Liver (tissue), 9 donors: ENCODE data around the gene MKNK1. TPM values are rescaled to one million over a fixed set of nuclear protein-coding genes. Genes with fewer than 3 reads are reported as not detected.

ENCODE experiments used
- DNase-seq: peaks from one replicate; pipeline ENCODE4 v3.0.0-alpha.2; 2017; ENCODE audit warnings: low spot score
- H3K27ac ChIP-seq, 2 donors: one replicate each; pipeline ENCODE4 v1.7.0; 2013; ENCODE audit warnings: inconsistent platforms in 2 of 2, low read length in 2 of 2, control low read depth in 1 of 2, low read depth in 1 of 2, mild to moderate bottlenecking in 1 of 2
- H3K27me3 ChIP-seq, 4 donors: one replicate each; pipeline versions ENCODE4 v1.6.1 to v1.7.0; 2013; ENCODE audit warnings: low read length in 3 of 4, inconsistent platforms in 1 of 4, mild to moderate bottlenecking in 1 of 4, moderate library complexity in 1 of 4; ENCODE audit not compliant: control insufficient read depth in 4 of 4, insufficient read depth in 4 of 4
- H3K36me3 ChIP-seq, 4 donors: one replicate each; pipeline versions ENCODE4 v1.6.1 to v1.7.0; 2013; ENCODE audit warnings: low read length in 3 of 4, mild to moderate bottlenecking in 3 of 4, low read depth in 1 of 4, moderate library complexity in 1 of 4; ENCODE audit not compliant: control insufficient read depth in 4 of 4, insufficient read depth in 3 of 4
- H3K4me1 ChIP-seq, 4 donors: one replicate each; pipeline versions ENCODE4 v1.6.1 to v1.7.0; 2013; ENCODE audit warnings: low read length in 3 of 4, mild to moderate bottlenecking in 3 of 4, moderate library complexity in 1 of 4; ENCODE audit not compliant: control insufficient read depth in 4 of 4, insufficient read depth in 4 of 4
- H3K4me3 ChIP-seq, 3 donors: one replicate each; pipeline versions ENCODE4 v1.6.1 to v1.7.0; 2013; ENCODE audit warnings: low read length in 3 of 3, control low read depth in 1 of 3, low read depth in 1 of 3, mild to moderate bottlenecking in 1 of 3
- H3K9ac ChIP-seq, 2 donors: one replicate each; pipeline ENCODE4 v1.7.0; 2013; ENCODE audit warnings: low read length in 2 of 2, mild to moderate bottlenecking in 2 of 2, moderate library complexity in 2 of 2, control low read depth in 1 of 2, low read depth in 1 of 2
- H3K9me3 ChIP-seq, 4 donors: one replicate each; pipeline versions ENCODE4 v1.6.1 to v1.7.0; 2013; ENCODE audit warnings: low read length in 3 of 4; ENCODE audit not compliant: control insufficient read depth in 4 of 4
- ATF3 ChIP-seq: IDR thresholded peaks from 2 replicates; pipeline ENCODE4 v1.6.1; 2016; ENCODE audit warnings: antibody characterized with exemption
- CTCF ChIP-seq: fragments of 150-350 bp; IDR thresholded peaks from 2 replicates; pipeline ENCODE4 v1.5.1; 2017; ENCODE audit warnings: improper control_type of control experiment, low read depth, low read length; ENCODE audit not compliant: missing input control
- FOXA1 ChIP-seq: IDR thresholded peaks from 2 replicates; pipeline ENCODE4 v1.6.1; 2016; ENCODE audit warnings: antibody characterized with exemption
- GABPA ChIP-seq, 2 donors: IDR thresholded peaks in 1 of 2; conservative IDR thresholded peaks in 1 of 2; 2 replicates each; pipeline ENCODE4 v1.6.1; 2016; ENCODE audit warnings: antibody characterized with exemption in 2 of 2, mild to moderate bottlenecking in 1 of 2, moderate library complexity in 1 of 2
- HNF4G ChIP-seq: IDR thresholded peaks from 2 replicates; pipeline ENCODE4 v1.6.1; 2016; ENCODE audit warnings: antibody characterized with exemption
- MAX ChIP-seq: IDR thresholded peaks from 2 replicates; pipeline ENCODE4 v1.6.1; 2016; ENCODE audit warnings: antibody characterized with exemption
- NR2F2 ChIP-seq: IDR thresholded peaks from 2 replicates; pipeline ENCODE4 v1.6.1; 2016; ENCODE audit warnings: antibody characterized with exemption
- RAD21 ChIP-seq, 2 donors: IDR thresholded peaks; 2 replicates each; pipeline ENCODE4 v1.6.1; 2016; ENCODE audit warnings: antibody characterized with exemption in 2 of 2, mild to moderate bottlenecking in 2 of 2
- TAF1 ChIP-seq: conservative IDR thresholded peaks from 2 replicates; pipeline ENCODE4 v1.6.1; 2016; ENCODE audit warnings: antibody characterized with exemption, mild to moderate bottlenecking
- ZBTB33 ChIP-seq: IDR thresholded peaks from 2 replicates; pipeline ENCODE4 v1.6.1; 2016; ENCODE audit warnings: antibody characterized with exemption
- WGBS: extraction: QIAGEN DNeasy Blood & Tissue Kit; methylation state at CpG from one replicate; pipeline ENCODE4 v1.1.7; 2013; 5-methylcytosine and 5-hydroxymethylcytosine counted together
- polyA plus RNA-seq, 2 donors: library from polyadenylated mRNA; stranded (reverse) in 1 of 2; unstranded in 1 of 2; fragments of 200-250 nt in 1 of 2; fragments of >200 nt in 1 of 2; fragmentation: Nextera tagmentation in 1 of 2; extraction: Ambion mirVana in 1 of 2; gene quantifications; one replicate each; pipeline versions ENCODE4 v1.2.1 to v1.2.3, GENCODE V29; 2013 to 2015
- total RNA-seq, 2 donors: library from RNA; depleted of rRNA; stranded (reverse); fragments of >200 nt; gene quantifications; one replicate each; pipeline ENCODE4 v1.2.3, GENCODE V29; 2014
- donor health status: healthy.
- donor health status: healthy.
- donor health status: healthy.
- donor health status: healthy.
- donor health status: healthy.

MKNK1 gene
- total and polyA plus RNA-seq, 4 donors, result 10.2 to 30.8 (median 18.3) TPM

GRCh38 chr1:46650491-46650890 is 46.4 kb upstream of the MKNK1 start:
- Histone ChIP-seq H3K36me3 (peaks cover 0 to 30% (median 26%) of the 10 kb centered on the region in 4 donors), H3K4me1 (no peaks in the 10 kb centered on the region), H3K9ac (no peak overlapping the region), H3K27me3 (no peaks in the 10 kb centered on the region), H3K4me3 (no peak overlapping the region), H3K27ac (no peak overlapping the region), H3K9me3 (no peaks in the 10 kb centered on the region)
- WGBS, result 98% methylated on average over 3 of the region's 3 CpGs
- no peak for DNase-seq
- TF ChIP-seq TAF1 (no peak), CTCF (no peak), RAD21 (IDR thresholded peaks at IDR 0.05) (no peak)

DNA sequence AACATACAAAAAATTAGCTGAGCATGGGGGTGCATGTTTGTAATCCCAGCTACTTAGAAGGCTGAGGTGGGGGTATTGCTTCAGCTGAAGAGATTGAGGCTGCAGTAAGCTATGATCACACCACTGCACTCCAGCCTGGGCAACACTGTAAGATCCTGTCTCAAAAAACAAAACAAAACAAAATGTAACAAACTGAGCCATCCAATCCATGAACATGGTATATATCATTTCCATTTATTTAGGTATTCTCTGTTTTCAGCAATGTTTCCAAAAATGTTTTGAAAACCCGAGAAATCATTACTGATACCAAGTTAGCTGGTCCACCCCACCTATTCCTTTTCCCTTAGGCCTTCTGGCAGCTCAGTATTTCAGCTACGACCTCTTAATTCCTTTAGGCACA is 45.7 kb upstream of the MKNK1 start:
- no peaks in the 10 kb centered on the region for H3K27me3 ChIP-seq
- no peaks in the 10 kb centered on the region for H3K4me1 ChIP-seq
- no peak overlapping the region for H3K9ac ChIP-seq
- H3K36me3 ChIP-seq, result peaks cover 0 to 26% (median 22%) of the 10 kb centered on the region in 4 donors
- 100% methylated on average over 2 of the region's 2 CpGs for WGBS
- no peak overlapping the region for H3K4me3 ChIP-seq
- DNase-seq, result no peak
- H3K27ac ChIP-seq, result no peak overlapping the region
- no peaks in the 10 kb centered on the region for H3K9me3 ChIP-seq
- TF ChIP-seq HNF4G (no peak), RAD21 (IDR thresholded peaks at IDR 0.05) (no peak), ZBTB33 (no peak)

DNA sequence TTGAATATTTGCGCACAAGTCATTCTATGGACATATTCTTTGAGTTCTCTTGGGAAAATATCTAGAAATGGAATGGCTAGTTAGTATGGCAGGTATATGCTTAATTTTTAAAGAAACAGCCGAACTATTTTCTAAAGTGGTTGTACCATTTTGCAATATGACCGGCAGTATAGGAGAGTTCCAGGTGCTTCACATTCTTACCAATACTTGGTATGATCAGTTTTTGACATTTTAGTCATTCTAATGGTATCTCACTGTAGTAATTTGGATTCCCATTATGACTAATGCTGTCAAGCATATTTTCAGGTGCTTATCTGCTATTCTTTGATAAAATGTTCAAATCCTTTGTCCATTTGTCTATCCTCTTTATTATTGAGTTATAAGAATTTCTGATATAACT is 43.5 kb upstream of the MKNK1 start:
- H3K4me1 ChIP-seq, result peaks cover 0 to 7% (median 0%) of the 10 kb centered on the region in 4 donors
- no peak overlapping the region for H3K4me3 ChIP-seq
- H3K36me3 ChIP-seq, result peaks cover 0 to 19% (median 11%) of the 10 kb centered on the region in 4 donors
- WGBS, result 97% methylated on average over 3 of the region's 3 CpGs
- no peak for TF ChIP-seq ZBTB33
- TF ChIP-seq NR2F2, result no peak
- no peak for TF ChIP-seq MAX
- TF ChIP-seq FOXA1, result no peak
- no peak for TF ChIP-seq ATF3
- no peak for TF ChIP-seq GABPA (IDR thresholded peaks at IDR 0.05 in 1 of 2, conservative IDR thresholded peaks at IDR 0.05 in 1 of 2)
- no peaks in the 10 kb centered on the region for H3K27me3 ChIP-seq
- no peak overlapping the region for H3K27ac ChIP-seq
- H3K9ac ChIP-seq, result no peak overlapping the region
- H3K9me3 ChIP-seq, result no peaks in the 10 kb centered on the region
- no peak for DNase-seq
